ENCODE results near the gene FIGNL2.
"Not testable (repeated sequence)": the region's sequence is repeated elsewhere in the genome, so short reads cannot be mapped to it uniquely, and the experiment has no call there.

The FIGNL2 gene

DNA sequence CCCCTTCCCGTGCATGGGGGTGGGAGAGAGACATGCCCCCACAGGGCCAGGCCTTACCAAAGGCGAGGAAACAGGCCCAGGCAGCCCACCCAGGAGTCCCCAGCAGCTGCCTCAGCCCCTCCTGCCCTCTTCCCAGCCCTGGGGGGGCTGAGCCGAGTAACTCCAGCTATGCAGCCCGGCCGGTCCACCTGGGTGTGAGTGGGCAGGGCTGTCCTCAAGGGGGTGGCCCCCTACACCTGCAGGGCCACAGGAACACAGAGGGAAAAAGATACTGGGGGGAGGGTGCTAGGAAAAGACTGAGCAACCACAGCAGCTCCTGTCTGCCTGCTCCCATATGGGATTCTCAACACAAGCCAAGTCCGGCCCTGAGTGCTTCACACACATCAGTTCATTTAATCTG, 7.6 kb downstream of the FIGNL2 start:
- no peaks in the 10 kb centered on the region for H3K9me3 Mint-ChIP-seq
- no peak overlapping the region for H3K4me3 Mint-ChIP-seq
- H3K27me3 Mint-ChIP-seq = peaks cover 30% of the 10 kb centered on the region
- H3K27ac Mint-ChIP-seq = no peak overlapping the region
- H3K36me3 Mint-ChIP-seq = no peaks in the 10 kb centered on the region
- peaks cover 3% of the 10 kb centered on the region for H3K4me1 Mint-ChIP-seq
- ATAC-seq (ENCODE audit: low read depth) = no peak
- DNase-seq (ENCODE audit: low spot score in 2 of 2) = no peak

- no peak for ATAC-seq (ENCODE audit: low read depth)
- peaks cover 25% of the 10 kb centered on the region for H3K27me3 Mint-ChIP-seq
- H3K27ac Mint-ChIP-seq = no peak overlapping the region
- DNase-seq (ENCODE audit: low spot score in 2 of 2) = no peak
- H3K4me1 Mint-ChIP-seq = no peaks in the 10 kb centered on the region
- H3K9me3 Mint-ChIP-seq = no peaks in the 10 kb centered on the region
- no peak overlapping the region for H3K4me3 Mint-ChIP-seq
- no peaks in the 10 kb centered on the region for H3K36me3 Mint-ChIP-seq
These were observed 9.1 kb downstream of the FIGNL2 start for GRCh38 chr12:51839310-51839947.

DNA sequence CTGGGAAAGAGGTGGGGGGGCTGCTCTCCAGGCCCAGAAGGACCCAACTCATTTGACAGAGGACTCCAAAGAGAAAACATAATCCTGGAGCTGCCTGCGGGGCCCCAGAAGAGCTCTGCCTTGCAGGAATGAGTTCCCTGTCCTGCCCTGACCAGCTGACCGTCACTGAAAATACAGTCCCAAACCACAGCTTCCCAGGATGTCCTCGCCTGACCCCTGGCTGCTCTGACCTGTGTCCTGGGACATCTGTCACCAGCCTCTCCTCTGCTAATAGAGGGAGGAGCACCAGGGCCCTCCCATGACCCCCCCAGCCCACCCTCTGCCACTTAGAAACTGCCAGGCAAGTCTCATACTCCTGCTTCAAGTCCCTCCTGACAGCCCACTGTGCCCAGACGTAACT, 9.8 kb downstream of the FIGNL2 start:
- no peak for DNase-seq (ENCODE audit: low spot score in 2 of 2)
- Mint-ChIP-seq H3K36me3 (no peaks in the 10 kb centered on the region), H3K27me3 (peaks cover 24% of the 10 kb centered on the region), H3K4me1 (peaks cover 2% of the 10 kb centered on the region), H3K9me3 (no peaks in the 10 kb centered on the region), H3K27ac (no peak overlapping the region), H3K4me3 (no peak overlapping the region)
- ATAC-seq (ENCODE audit: low read depth) = no peak

- H3K36me3 Mint-ChIP-seq = no peaks in the 10 kb centered on the region
- no peaks in the 10 kb centered on the region for H3K9me3 Mint-ChIP-seq
- no peak overlapping the region for H3K4me3 Mint-ChIP-seq
- DNase-seq (ENCODE audit: low spot score in 2 of 2) (no peak), ATAC-seq (ENCODE audit: low read depth) (no peak)
- peaks cover 30% of the 10 kb centered on the region for H3K27me3 Mint-ChIP-seq
- peaks cover 8% of the 10 kb centered on the region for H3K4me1 Mint-ChIP-seq
- H3K27ac Mint-ChIP-seq = no peak overlapping the region
These were observed 10.5 kb downstream of the FIGNL2 start for GRCh38 chr12:51838036-51838435.

DNA sequence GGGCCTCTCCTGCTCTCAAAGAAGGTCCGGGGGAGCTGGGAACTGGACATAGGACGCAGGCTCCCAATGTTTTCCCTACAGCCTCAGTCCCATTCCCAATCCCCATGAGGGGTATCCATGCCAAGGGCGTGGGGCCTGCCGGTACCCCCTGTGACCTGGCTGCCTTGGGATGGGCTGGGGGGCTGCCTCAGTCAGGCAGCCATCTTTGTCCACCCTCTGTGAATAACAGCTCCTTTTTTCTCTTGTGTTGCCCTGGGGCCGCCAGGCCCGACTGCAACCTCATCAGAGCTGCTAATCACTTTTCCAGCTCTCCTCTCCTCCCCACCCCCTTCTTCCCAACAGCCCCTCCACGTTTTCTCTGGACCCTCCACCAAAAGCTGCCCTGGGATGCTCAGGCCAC, 11.2 kb downstream of the FIGNL2 start:
- Mint-ChIP-seq H3K36me3 (no peaks in the 10 kb centered on the region), H3K27ac (no peak overlapping the region), H3K9me3 (no peaks in the 10 kb centered on the region), H3K27me3 (peaks cover 28% of the 10 kb centered on the region), H3K4me1 (peaks cover 15% of the 10 kb centered on the region), H3K4me3 (no peak overlapping the region)
- ATAC-seq (ENCODE audit: low read depth) (no peak), DNase-seq (ENCODE audit: low spot score in 2 of 2) (no peak)

- Mint-ChIP-seq H3K4me1 (peaks cover 16% of the 10 kb centered on the region), H3K9me3 (no peaks in the 10 kb centered on the region), H3K36me3 (no peaks in the 10 kb centered on the region), H3K27ac (no peak overlapping the region), H3K4me3 (no peak overlapping the region), H3K27me3 (peaks cover 27% of the 10 kb centered on the region)
- no peak for ATAC-seq (ENCODE audit: low read depth)
- DNase-seq (ENCODE audit: low spot score in 2 of 2) = no peak
These were observed 11.7 kb downstream of the FIGNL2 start for GRCh38 chr12:51836827-51837173.

- DNase-seq (ENCODE audit: low spot score in 2 of 2) (no peak), ATAC-seq (ENCODE audit: low read depth) (no peak)
- H3K27ac Mint-ChIP-seq = no peak overlapping the region
- H3K9me3 Mint-ChIP-seq = no peaks in the 10 kb centered on the region
- H3K36me3 Mint-ChIP-seq = no peaks in the 10 kb centered on the region
- H3K27me3 Mint-ChIP-seq = peaks cover 26% of the 10 kb centered on the region
- H3K4me3 Mint-ChIP-seq = no peak overlapping the region
- peaks cover 16% of the 10 kb centered on the region for H3K4me1 Mint-ChIP-seq
These were observed 12.3 kb downstream of the FIGNL2 start for GRCh38 chr12:51836041-51836826.

GRCh38 chr12:51834411-51834810, 14.1 kb downstream of the FIGNL2 start:
- H3K27me3 Mint-ChIP-seq = peaks cover 27% of the 10 kb centered on the region
- no peak for ATAC-seq (ENCODE audit: low read depth)
- no peak overlapping the region for H3K27ac Mint-ChIP-seq
- no peak overlapping the region for H3K4me3 Mint-ChIP-seq
- H3K9me3 Mint-ChIP-seq = no peaks in the 10 kb centered on the region
- no peak for DNase-seq (ENCODE audit: low spot score in 2 of 2)
- H3K4me1 Mint-ChIP-seq = peaks cover 16% of the 10 kb centered on the region
- H3K36me3 Mint-ChIP-seq = no peaks in the 10 kb centered on the region

GRCh38 chr12:51833448-51834227, 14.9 kb downstream of the FIGNL2 start:
- Mint-ChIP-seq H3K4me1 (peaks cover 16% of the 10 kb centered on the region), H3K27me3 (peaks cover 23% of the 10 kb centered on the region), H3K9me3 (no peaks in the 10 kb centered on the region), H3K27ac (no peak overlapping the region), H3K4me3 (no peak overlapping the region), H3K36me3 (no peaks in the 10 kb centered on the region)
- no peak for DNase-seq (ENCODE audit: low spot score in 2 of 2)
- ATAC-seq (ENCODE audit: low read depth) = no peak

DNA sequence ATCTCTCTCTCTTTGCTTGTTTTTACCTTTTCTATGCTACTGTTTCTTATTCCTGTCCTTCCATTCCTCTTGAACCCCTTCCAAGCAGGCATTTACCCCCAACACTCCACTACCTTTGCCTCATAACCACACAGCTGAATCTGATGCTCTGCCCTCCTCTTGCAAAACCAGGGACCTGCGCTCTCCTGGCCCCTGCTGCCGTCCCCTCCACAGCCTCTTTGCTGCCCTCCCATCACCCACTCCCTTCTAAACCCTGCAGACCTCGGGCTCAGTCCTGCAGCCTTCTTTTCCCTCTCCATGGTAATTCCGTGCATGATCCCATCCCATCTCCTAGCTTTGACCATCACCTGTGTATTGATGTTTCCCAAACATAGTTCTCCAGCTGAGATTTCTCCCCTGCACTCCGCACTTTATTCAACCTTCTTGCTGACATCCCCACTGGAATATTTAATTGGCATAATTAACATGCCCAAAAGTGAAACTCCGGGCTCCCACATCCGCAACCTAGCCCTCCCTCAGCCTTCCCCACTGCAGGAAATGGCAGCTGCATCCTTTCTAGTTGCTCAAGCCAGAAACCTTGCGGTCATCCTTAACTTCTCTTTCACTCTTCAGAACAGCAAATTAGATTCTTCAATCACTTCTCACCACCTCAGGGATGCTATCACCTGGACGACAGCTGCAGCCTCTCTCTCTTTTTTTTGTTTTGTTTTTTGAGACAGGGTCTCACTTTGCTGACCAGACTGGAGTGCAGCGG, 16.0 kb downstream of the FIGNL2 start:
- Mint-ChIP-seq H3K27me3 (peaks cover 25% of the 10 kb centered on the region), H3K27ac (no peak overlapping the region), H3K4me1 (peaks cover 26% of the 10 kb centered on the region), H3K4me3 (no peak overlapping the region), H3K36me3 (no peaks in the 10 kb centered on the region), H3K9me3 (no peaks in the 10 kb centered on the region)
- no peak for DNase-seq (ENCODE audit: low spot score in 2 of 2)
- ATAC-seq (ENCODE audit: low read depth) = peak; percentile 21

GRCh38 chr12:51831817-51832216, 16.7 kb downstream of the FIGNL2 start:
- not testable (repeated sequence) for H3K9me3 Mint-ChIP-seq; H3K4me3 Mint-ChIP-seq; DNase-seq (ENCODE audit: low spot score in 2 of 2); H3K36me3 Mint-ChIP-seq; ATAC-seq (ENCODE audit: low read depth); H3K27ac Mint-ChIP-seq
- Mint-ChIP-seq H3K4me1 (peaks cover 26% of the 10 kb centered on the region), H3K27me3 (peaks cover 23% of the 10 kb centered on the region)

DNA sequence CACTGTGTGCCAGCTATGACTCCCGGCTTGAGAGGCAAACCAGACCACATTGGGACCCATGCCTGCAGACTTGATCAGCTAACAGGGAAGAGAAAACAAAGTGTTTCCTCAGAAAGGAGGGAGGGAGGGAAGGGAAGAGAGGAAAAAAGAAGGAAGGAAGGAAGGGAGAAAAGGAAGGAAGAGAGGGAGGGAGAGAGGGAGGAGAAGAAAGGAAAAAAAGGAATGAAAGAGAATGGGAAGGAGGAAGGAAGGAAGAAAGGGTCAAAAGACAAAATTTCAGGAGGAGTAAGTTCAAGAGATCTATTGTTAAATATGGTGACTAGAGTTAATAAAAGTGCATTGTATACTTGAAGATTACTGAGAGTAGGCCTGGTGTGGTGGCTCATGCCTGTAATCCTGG, 18.9 kb downstream of the FIGNL2 start:
- no peak overlapping the region for H3K4me3 Mint-ChIP-seq
- H3K4me1 Mint-ChIP-seq = peaks cover 26% of the 10 kb centered on the region
- peaks cover 32% of the 10 kb centered on the region for H3K27me3 Mint-ChIP-seq
- no peaks in the 10 kb centered on the region for H3K9me3 Mint-ChIP-seq
- no peak for ATAC-seq (ENCODE audit: low read depth)
- DNase-seq (ENCODE audit: low spot score in 2 of 2) = no peak
- H3K36me3 Mint-ChIP-seq = no peaks in the 10 kb centered on the region
- H3K27ac Mint-ChIP-seq = no peak overlapping the region

- ATAC-seq (ENCODE audit: low read depth) (no peak), DNase-seq (ENCODE audit: low spot score in 2 of 2) (no peak)
- H3K36me3 Mint-ChIP-seq = no peaks in the 10 kb centered on the region
- no peak overlapping the region for H3K4me3 Mint-ChIP-seq
- H3K9me3 Mint-ChIP-seq = no peaks in the 10 kb centered on the region
- H3K27me3 Mint-ChIP-seq = peaks cover 32% of the 10 kb centered on the region
- peaks cover 26% of the 10 kb centered on the region for H3K4me1 Mint-ChIP-seq
- H3K27ac Mint-ChIP-seq = no peak overlapping the region
These were observed 19.5 kb downstream of the FIGNL2 start for GRCh38 chr12:51829011-51829481.

Measured in memory B cell (primary cell).